GM13976 (cell line): Measurements from ENCODE around the gene PTGR3.
"Not testable (repeated sequence)": the region's sequence is repeated elsewhere in the genome, so short reads cannot be mapped to it uniquely, and the experiment has no call there.

Experiments
- DNase-seq: peaks from one replicate; pipeline ENCODE4 v3.0.0; 2012; ENCODE audit warnings: low spot score
- CTCF ChIP-seq: IDR thresholded peaks from 2 replicates; pipeline ENCODE4 v1.5.1; 2012; ENCODE audit warnings: borderline replicate concordance, mild to moderate bottlenecking; ENCODE audit not compliant: insufficient read depth; ENCODE audit errors: extremely low read depth, missing control alignments, control extremely low read depth
- in situ Hi-C: fragments of 300-500 bp; cut with MboI; formaldehyde crosslinking; loops from one replicate; pipeline ENCODE4 v1.12.0; 2022; ENCODE audit warnings: low sequenced_read_pairs, mixed read lengths, inconsistent platforms; ENCODE audit not compliant: unreplicated experiment

The PTGR3 gene

GRCh38 chr18:75199327-75199726 is 9.6 kb downstream of the PTGR3 start:
- no peak for TF ChIP-seq CTCF
- in situ Hi-C loops = no loop called here
- no peak for DNase-seq

DNA sequence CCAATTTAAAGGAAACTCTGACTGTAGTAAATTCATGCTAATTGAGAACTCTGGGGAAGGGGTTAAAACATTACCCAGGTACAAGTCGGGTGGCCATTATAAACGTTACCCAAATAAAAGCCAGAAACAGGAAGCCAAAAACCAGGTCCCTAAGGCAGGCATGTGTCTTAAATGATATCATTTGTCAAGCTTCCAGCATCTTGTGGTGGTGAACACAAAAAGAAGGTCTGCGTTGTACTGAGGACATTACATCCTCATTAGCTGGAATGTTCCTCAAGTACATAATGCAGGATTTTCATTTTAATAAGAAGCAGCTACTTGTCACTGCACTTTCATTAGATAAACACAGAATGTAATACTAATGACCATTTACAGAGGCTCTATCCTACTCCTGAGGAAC is 10.9 kb downstream of the PTGR3 start:
- in situ Hi-C loops = no loop called here
- no peak for DNase-seq
- no peak for TF ChIP-seq CTCF

GRCh38 chr18:75192899-75193298 is 16.0 kb downstream of the PTGR3 start:
- TF ChIP-seq CTCF = no peak

GRCh38 chr18:75189696-75190095 is 19.2 kb downstream of the PTGR3 start:
- DNase-seq = no peak
- in situ Hi-C loops = no loop called here
- no peak for TF ChIP-seq CTCF

More at GRCh38 chr18:75192899-75193298, 16.0 kb downstream of the PTGR3 start:
- DNase-seq = no peak
- in situ Hi-C loops = no loop called here

DNA sequence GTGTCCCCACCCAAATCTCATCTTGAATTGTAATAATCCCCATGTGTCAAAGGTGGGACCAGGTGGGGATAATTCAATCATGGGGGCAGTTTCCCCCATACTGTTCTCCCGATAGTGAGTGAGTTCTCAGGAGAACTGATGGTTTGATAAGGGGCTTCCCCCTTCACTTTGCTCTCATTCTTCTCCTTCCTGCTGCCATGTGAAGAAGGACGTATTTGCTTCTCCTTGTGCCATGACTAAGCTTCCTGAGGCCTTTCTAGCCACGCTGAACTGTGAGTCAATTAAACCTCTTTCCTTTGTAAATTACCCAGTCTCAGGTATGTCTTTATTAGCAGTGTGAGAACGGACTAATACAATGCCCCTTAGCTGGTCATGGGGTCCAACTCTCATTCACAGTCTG is 21.2 kb downstream of the PTGR3 start:
- in situ Hi-C loops = not testable (repeated sequence)

GRCh38 chr18:75185460-75185859 is 23.5 kb downstream of the PTGR3 start:
- in situ Hi-C loops = no loop called here
- TF ChIP-seq CTCF = no peak
- no peak for DNase-seq

More for the DNA sequence above, 21.2 kb downstream of the PTGR3 start:
- DNase-seq = not testable (repeated sequence)

GRCh38 chr18:75183973-75184493 is 24.9 kb downstream of the PTGR3 start:
- no peak for TF ChIP-seq CTCF
- DNase-seq = no peak
- in situ Hi-C loops = no loop called here
